Psoas muscle (tissue), 8 donors: ENCODE results near the gene USP17L15. TPM values are rescaled to one million over a fixed set of nuclear protein-coding genes. Genes with fewer than 3 reads are reported as not detected.
"Not testable (repeated sequence)": the region's sequence is repeated elsewhere in the genome, so short reads cannot be mapped to it uniquely, and the experiment has no call there.

Experiments
- ATAC-seq, 4 donors: fragments of 200-7000 bp; cut with Tn5 transposase; one replicate each; pipeline ENCODE4 v1.9.1; 2020; ENCODE audit warnings: moderate library complexity in 3 of 4, mild to moderate bottlenecking in 2 of 4
- DNase-seq, 2 donors: peaks; one replicate each; pipeline ENCODE4 v3.0.0-alpha.2; 2020
- H3K27ac ChIP-seq: fragments of 200-600 bp; one replicate; pipeline ENCODE4 v1.8.0; 2022
- H3K27me3 ChIP-seq, 3 donors: fragments of 200-600 bp in 1 of 3; one replicate each; pipeline versions ENCODE4 v1.6.1 to v1.8.0; 2013 to 2022; ENCODE audit warnings: low read length in 2 of 3, mild to moderate bottlenecking in 2 of 3, moderate library complexity in 1 of 3; ENCODE audit not compliant: insufficient read depth in 3 of 3
- H3K36me3 ChIP-seq, 2 donors: fragments of 200-600 bp in 1 of 2; one replicate each; pipeline versions ENCODE4 v1.6.1 to v1.8.0; 2013 to 2022; ENCODE audit warnings: low read depth in 1 of 2, mild to moderate bottlenecking in 1 of 2, moderate library complexity in 1 of 2; ENCODE audit not compliant: insufficient read depth in 1 of 2
- H3K4me1 ChIP-seq: fragments of 200-600 bp; one replicate; pipeline ENCODE4 v1.8.0; 2022
- H3K4me3 ChIP-seq: fragments of 200-600 bp; one replicate; pipeline ENCODE4 v1.8.0; 2022; ENCODE audit warnings: mild to moderate bottlenecking
- H3K9me3 ChIP-seq: fragments of 200-600 bp; one replicate; pipeline ENCODE4 v1.8.0; 2022
- WGBS, 3 donors: extraction: QIAGEN DNeasy Blood & Tissue Kit; methylation state at CpG; one replicate each; pipeline versions ENCODE4 v1.1.6 to v1.1.7; 2013; 5-methylcytosine and 5-hydroxymethylcytosine counted together
- intact Hi-C, 2 donors: fragments of 100-400 bp; cut with DNase I; formaldehyde crosslinking; loops; one replicate each; pipeline versions ENCODE4 v1.11.0 to v1.14.2; 2022
- long read RNA-seq, 2 donors: library from polyadenylated mRNA; unstranded; transcript quantifications; one replicate each; pipeline ENCODE4 v2.0.0, GENCODE V29; 2021
- polyA plus RNA-seq, 3 donors: library from polyadenylated mRNA; stranded (reverse); fragments of 200-250 nt; gene quantifications; one replicate each; pipeline ENCODE4 v1.2.3, GENCODE V29; 2013
- total RNA-seq, 4 donors: library from RNA; stranded (reverse); fragmentation: NEBNext Ultra II Directional in 2 of 4; extraction: Animal tissue kit (Norgen Biotek cat#: 25700) in 2 of 4; gene quantifications; one replicate each; pipeline versions ENCODE4 v1.2.1 to v1.2.4, GENCODE V29; 2021 to 2023
- donor health status: healthy with polysubstance abuse.
- donor health status: DM: no; HTN: no; CAD: no; lungs with moderate emphysema.
- donor health status: Bipolar disorder and iron deficiency.
- donor health status: healthy.
- donor health status: DM: yes; HTN: yes; CAD: no.
- donor health status: DM: no; HTN: no; CAD: no.
- donor health status: DM: no; HTN: no; CAD: no.
- donor health status: DM: yes; HTN: yes; CAD: no.

Gene USP17L15, protein sequence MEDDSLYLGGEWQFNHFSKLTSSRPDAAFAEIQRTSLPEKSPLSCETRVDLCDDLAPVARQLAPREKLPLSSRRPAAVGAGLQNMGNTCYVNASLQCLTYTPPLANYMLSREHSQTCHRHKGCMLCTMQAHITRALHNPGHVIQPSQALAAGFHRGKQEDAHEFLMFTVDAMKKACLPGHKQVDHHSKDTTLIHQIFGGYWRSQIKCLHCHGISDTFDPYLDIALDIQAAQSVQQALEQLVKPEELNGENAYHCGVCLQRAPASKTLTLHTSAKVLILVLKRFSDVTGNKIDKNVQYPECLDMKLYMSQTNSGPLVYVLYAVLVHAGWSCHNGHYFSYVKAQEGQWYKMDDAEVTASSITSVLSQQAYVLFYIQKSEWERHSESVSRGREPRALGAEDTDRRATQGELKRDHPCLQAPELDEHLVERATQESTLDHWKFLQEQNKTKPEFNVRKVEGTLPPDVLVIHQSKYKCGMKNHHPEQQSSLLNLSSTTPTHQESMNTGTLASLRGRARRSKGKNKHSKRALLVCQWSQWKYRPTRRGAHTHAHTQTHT
- total RNA-seq (not detected), polyA plus RNA-seq (not detected)
- long read RNA-seq, donor 1 = 0 reads
- long read RNA-seq, donor 2 = 0 reads

DNA sequence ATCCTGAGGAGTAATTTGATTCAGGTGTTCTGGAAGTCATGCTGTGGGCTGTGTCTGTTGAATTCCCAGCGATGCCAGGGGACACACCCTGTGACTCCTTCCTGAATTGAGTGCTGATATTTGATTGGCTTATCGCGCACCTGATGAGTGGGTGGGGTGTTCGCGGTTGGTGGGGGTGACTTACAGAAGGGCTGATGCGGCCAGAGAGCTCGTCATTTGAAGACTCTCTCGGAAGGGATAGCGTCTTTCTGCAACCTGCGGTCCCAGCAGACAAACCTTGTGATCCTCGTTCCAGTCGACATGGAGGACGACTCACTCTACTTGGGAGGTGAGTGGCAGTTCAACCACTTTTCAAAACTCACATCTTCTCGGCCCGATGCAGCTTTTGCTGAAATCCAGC is at the start of gene USP17L15:
TSS of gene USP17L15 (plus strand) at position 301 of the 400 bp plus-strand sequence. CDS start at position 301, 0 bp downstream.
- H3K36me3 ChIP-seq, H3K9me3 ChIP-seq, ATAC-seq, H3K4me1 ChIP-seq, H3K4me3 ChIP-seq, H3K27me3 ChIP-seq, H3K27ac ChIP-seq, intact Hi-C loops, DNase-seq: not testable (repeated sequence)
- WGBS, 3 donors = no CpG with 5 or more reads among the region's 15 CpGs

- H3K4me3 ChIP-seq, H3K4me1 ChIP-seq, H3K36me3 ChIP-seq, intact Hi-C loops, ATAC-seq, H3K9me3 ChIP-seq, H3K27ac ChIP-seq, DNase-seq, H3K27me3 ChIP-seq: not testable (repeated sequence)
- WGBS, 3 donors = 94% methylated on average over 12 of the region's 13 CpGs; no CpG with 5 or more reads in 2 of the 3 donors
Observed at GRCh38 chr4:9210357-9210756, 23.8 kb upstream of the USP17L15 start, which contains the start of gene USP17L10. Gene USP17L10 (plus strand): TSS chr4:9210657. CDS start chr4:9210657, 0 bp downstream.

GRCh38 chr4:9214701-9215100 is 19.5 kb upstream of the USP17L15 start:
- ATAC-seq = not testable (repeated sequence)

GRCh38 chr4:9215105-9215504 is 19.1 kb upstream of the USP17L15 start, which contains the start of gene USP17L11:
Gene USP17L11 (plus strand): TSS chr4:9215405. CDS start chr4:9215405, 0 bp downstream.
- H3K27me3 ChIP-seq, DNase-seq, H3K36me3 ChIP-seq, H3K27ac ChIP-seq, intact Hi-C loops, H3K4me3 ChIP-seq, H3K9me3 ChIP-seq, ATAC-seq, H3K4me1 ChIP-seq: not testable (repeated sequence)
- 96% methylated on average over 10 of the region's 14 CpGs; no CpG with 5 or more reads in 2 of the 3 donors for WGBS, 3 donors

More at GRCh38 chr4:9214701-9215100, 19.5 kb upstream of the USP17L15 start:
- intact Hi-C loops, H3K4me3 ChIP-seq, H3K4me1 ChIP-seq, H3K9me3 ChIP-seq, H3K36me3 ChIP-seq, H3K27ac ChIP-seq, H3K27me3 ChIP-seq: not testable (repeated sequence)
- peak in 1 of 2 donors; percentile 4 for DNase-seq
- WGBS, 3 donors = 72 to 83% (median 77%) methylated on average over 8 to 11 of the region's 14 CpGs

GRCh38 chr4:9219852-9220251 is 14.3 kb upstream of the USP17L15 start, which contains the start of gene USP17L12:
Gene USP17L12 (plus strand): TSS chr4:9220152. CDS start chr4:9220152, 0 bp downstream.
- H3K36me3 ChIP-seq, DNase-seq, ATAC-seq, H3K4me1 ChIP-seq, H3K9me3 ChIP-seq, H3K27ac ChIP-seq, H3K27me3 ChIP-seq, H3K4me3 ChIP-seq, intact Hi-C loops: not testable (repeated sequence)
- no CpG with 5 or more reads among the region's 13 CpGs for WGBS, 3 donors

DNA sequence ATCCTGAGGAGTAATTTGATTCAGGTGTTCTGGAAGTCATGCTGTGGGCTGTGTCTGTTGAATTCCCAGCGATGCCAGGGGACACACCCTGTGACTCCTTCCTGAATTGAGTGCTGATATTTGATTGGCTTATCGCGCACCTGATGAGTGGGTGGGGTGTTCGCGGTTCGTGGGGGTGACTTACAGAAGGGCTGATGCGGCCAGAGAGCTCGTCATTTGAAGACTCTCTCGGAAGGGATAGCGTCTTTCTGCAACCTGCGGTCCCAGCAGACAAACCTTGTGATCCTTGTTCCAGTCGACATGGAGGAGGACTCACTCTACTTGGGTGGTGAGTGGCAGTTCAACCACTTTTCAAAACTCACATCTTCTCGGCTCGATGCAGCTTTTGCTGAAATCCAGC is 9.6 kb upstream of the USP17L15 start, which contains the start of gene USP17L13:
TSS of gene USP17L13 (plus strand) at position 301 of the 400 bp plus-strand sequence. CDS start at position 301, 0 bp downstream.
- intact Hi-C loops, H3K4me3 ChIP-seq, H3K27ac ChIP-seq, DNase-seq, H3K36me3 ChIP-seq, ATAC-seq, H3K27me3 ChIP-seq, H3K4me1 ChIP-seq, H3K9me3 ChIP-seq: not testable (repeated sequence)
- no CpG with 5 or more reads among the region's 14 CpGs for WGBS, 3 donors

DNA sequence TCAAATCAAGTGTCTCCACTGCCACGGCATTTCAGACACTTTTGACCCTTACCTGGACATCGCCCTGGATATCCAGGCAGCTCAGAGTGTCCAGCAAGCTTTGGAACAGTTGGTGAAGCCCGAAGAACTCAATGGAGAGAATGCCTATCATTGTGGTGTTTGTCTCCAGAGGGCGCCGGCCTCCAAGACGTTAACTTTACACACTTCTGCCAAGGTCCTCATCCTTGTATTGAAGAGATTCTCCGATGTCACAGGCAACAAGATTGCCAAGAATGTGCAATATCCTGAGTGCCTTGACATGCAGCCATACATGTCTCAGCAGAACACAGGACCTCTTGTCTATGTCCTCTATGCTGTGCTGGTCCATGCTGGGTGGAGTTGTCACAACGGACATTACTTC is 3.9 kb upstream of the USP17L15 start:
- H3K4me1 ChIP-seq, H3K9me3 ChIP-seq, H3K4me3 ChIP-seq, H3K27me3 ChIP-seq, ATAC-seq, intact Hi-C loops, H3K36me3 ChIP-seq, H3K27ac ChIP-seq: not testable (repeated sequence)
- 85 to 90% (median 87%) methylated on average over 5 to 6 of the region's 8 CpGs for WGBS, 3 donors
- peak in 1 of 2 donors; percentile 19 for DNase-seq

DNA sequence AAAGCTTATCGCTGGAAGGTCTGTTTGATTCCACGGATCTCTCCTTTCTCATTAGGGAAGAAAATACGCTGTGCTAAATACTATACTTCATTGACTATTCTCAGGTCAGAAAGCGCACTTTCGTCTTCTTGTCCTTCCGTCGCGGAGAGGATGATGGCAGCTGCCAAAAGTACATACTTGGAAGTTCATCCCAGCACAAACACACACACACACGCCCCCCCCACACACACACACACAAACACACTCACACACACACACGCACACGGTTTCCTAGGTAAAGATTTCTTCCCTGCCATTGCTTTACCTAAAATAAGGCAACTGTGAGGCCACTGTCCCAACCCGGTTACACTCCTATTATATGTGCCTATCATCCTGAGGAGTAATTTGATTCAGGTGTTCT is 4.3 kb downstream of the USP17L15 start:
- ATAC-seq, H3K4me1 ChIP-seq, H3K36me3 ChIP-seq, H3K9me3 ChIP-seq, intact Hi-C loops, H3K4me3 ChIP-seq, H3K27me3 ChIP-seq, H3K27ac ChIP-seq: not testable (repeated sequence)
- 68 to 85% (median 78%) methylated on average over 9 to 11 of the region's 12 CpGs for WGBS, 3 donors
- DNase-seq = peak in 1 of 2 donors; percentile 20

DNA sequence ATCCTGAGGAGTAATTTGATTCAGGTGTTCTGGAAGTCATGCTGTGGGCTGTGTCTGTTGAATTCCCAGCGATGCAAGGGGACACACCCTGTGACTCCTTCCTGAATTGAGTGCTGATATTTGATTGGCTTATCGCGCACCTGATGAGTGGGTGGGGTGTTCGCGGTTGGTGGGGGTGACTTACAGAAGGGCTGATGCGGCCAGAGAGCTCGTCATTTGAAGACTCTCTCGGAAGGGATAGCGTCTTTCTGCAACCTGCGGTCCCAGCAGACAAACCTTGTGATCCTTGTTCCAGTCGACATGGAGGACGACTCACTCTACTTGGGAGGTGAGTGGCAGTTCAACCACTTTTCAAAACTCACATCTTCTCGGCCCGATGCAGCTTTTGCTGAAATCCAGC is 9.4 kb downstream of the USP17L15 start, which contains the start of gene USP17L17:
TSS of gene USP17L17 (plus strand) at position 301 of the 400 bp plus-strand sequence. CDS start at position 301, 0 bp downstream.
- H3K9me3 ChIP-seq, H3K36me3 ChIP-seq, ATAC-seq, intact Hi-C loops, H3K27ac ChIP-seq, DNase-seq, H3K27me3 ChIP-seq, H3K4me1 ChIP-seq, H3K4me3 ChIP-seq: not testable (repeated sequence)
- 86 to 94% (median 87%) methylated on average over 5 of the region's 14 CpGs for WGBS, 3 donors

GRCh38 chr4:9247953-9248680 is 13.9 kb downstream of the USP17L15 start, which contains the start of gene USP17L18:
Gene USP17L18 (plus strand): TSS chr4:9248630. CDS start chr4:9248630, 0 bp downstream.
- H3K9me3 ChIP-seq, H3K4me3 ChIP-seq, H3K27me3 ChIP-seq, H3K36me3 ChIP-seq, ATAC-seq, H3K4me1 ChIP-seq, intact Hi-C loops, H3K27ac ChIP-seq: not testable (repeated sequence)
- DNase-seq = peak in 1 of 2 donors; percentile 27
- 75 to 92% (median 90%) methylated on average over 14 to 21 of the region's 26 CpGs for WGBS, 3 donors
